22Rv1 (cell line): ENCODE results near the gene RASD1.

Experiments
- CTCF ChIP-seq: fragments of 450-650 bp; IDR thresholded peaks from 2 replicates; pipeline ENCODE4 v1.5.1; 2017; ENCODE audit warnings: mild to moderate bottlenecking
- ZFX ChIP-seq: fragments of 450-650 bp; IDR thresholded peaks from 2 replicates; pipeline ENCODE4 v1.6.1; 2017; ENCODE audit warnings: antibody characterized with exemption, borderline replicate concordance

GRCh38 chr17:17508646-17509591 is 12.7 kb upstream of the RASD1 start:
- TF ChIP-seq CTCF (no peak), ZFX (no peak)
